ENCODE results near the gene HSPA1A.

DNA sequence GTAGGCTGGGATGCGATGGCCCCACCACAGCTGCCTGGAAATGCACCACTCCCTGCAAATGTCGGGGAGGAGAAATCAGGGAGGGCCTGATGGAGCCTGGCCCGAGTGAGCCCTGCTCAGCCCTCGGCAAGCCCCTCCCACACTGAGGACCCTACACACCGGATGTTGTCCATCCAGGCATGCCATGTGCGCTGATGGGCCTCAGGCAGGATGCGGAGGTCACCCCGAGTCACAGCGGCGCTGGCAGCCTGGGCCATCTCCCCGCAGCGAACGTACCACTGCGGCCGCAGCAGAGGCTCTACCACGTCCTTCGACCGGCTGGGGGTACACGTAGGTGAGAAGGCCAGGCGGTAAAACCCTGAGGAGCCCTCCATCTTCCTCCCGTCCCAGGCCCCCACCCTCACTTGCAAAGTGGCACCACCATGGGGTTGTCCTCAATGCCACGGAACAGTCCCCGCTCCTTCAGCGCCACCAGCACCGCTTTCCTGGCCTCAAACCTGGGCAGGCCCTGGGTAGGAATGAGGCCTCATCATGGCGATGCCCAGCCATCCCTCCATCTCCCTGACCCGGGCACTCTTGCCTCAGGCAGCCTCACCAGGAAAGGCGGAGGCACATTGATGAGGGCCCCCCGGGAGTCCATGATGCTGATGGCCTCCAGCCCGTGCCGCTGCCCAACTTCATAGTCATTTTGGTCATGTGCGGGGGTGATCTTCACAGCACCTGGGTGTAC, 33.1 kb upstream of the HSPA1A start:
- TF ChIP-seq, protein P1, sequence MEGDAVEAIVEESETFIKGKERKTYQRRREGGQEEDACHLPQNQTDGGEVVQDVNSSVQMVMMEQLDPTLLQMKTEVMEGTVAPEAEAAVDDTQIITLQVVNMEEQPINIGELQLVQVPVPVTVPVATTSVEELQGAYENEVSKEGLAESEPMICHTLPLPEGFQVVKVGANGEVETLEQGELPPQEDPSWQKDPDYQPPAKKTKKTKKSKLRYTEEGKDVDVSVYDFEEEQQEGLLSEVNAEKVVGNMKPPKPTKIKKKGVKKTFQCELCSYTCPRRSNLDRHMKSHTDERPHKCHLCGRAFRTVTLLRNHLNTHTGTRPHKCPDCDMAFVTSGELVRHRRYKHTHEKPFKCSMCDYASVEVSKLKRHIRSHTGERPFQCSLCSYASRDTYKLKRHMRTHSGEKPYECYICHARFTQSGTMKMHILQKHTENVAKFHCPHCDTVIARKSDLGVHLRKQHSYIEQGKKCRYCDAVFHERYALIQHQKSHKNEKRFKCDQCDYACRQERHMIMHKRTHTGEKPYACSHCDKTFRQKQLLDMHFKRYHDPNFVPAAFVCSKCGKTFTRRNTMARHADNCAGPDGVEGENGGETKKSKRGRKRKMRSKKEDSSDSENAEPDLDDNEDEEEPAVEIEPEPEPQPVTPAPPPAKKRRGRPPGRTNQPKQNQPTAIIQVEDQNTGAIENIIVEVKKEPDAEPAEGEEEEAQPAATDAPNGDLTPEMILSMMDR (IDR thresholded peaks at IDR 0.05 in 8 of 11, conservative IDR thresholded peaks at IDR 0.05 in 3 of 11), result no peak
- peak in 1 of 3 donors; percentile 74 for TF ChIP-seq POLR2AphosphoS5 (IDR thresholded peaks at IDR 0.05)

Data from spleen (tissue), 7 donors.